Activated CD8-positive, alpha-beta memory T cell treated with anti-CD3 and anti-CD28 coated beads for 1 hour (primary cell): ENCODE measurements around the gene LRP1.

Experiments used
- DNase-seq, 2 donors: peaks; one replicate each; pipeline ENCODE4 v3.0.0-alpha.2; 2020; ENCODE audit warnings: low read depth in 1 of 2; ENCODE audit errors: extremely low read depth in 1 of 2

The LRP1 gene

DNA sequence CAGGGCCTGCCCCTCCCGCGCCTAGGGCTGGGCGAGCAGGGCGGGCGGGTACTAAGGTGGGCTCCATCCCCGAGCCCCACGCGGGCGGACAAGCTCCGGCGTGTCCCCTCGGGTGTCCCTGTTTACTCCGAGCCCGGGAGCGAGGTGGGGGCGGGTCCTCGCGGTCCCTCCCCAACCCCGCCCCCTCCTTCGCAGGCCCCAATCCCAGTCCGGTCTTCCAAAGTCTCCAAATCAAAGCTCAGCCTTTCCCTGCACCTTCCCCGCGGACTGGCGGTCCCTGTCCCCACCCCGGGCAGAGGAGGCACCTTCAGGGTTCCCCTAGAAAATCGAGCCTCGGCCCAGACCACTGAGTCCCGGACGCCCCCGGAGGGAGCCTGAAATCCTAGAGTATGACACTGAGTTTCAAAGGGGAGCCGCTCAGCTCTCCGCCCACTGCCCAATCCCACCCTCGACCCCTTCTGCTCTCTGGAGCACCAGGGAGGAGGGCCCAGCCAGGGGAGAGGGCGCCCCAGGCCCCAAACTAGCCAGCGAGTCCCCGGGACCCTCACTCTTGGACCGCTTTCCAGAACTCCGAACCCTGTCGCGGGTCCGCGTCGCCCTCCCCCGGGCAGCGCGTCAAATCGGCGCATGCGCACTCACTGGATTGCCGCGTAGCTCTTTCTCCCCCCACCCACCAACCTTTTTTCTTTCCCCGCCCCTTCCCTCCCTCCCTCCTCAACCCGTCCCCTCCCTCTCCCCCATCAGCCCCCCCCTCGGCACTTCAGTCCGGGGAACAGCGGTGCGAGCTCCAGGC is at the start of gene LRP1:
Gene LRP1 (plus strand): TSS at position 758 of the 793 bp plus-strand sequence. CDS start 482 bp downstream, outside the sequence.
- DNase-seq: peak; percentile 38 to 63

DNA sequence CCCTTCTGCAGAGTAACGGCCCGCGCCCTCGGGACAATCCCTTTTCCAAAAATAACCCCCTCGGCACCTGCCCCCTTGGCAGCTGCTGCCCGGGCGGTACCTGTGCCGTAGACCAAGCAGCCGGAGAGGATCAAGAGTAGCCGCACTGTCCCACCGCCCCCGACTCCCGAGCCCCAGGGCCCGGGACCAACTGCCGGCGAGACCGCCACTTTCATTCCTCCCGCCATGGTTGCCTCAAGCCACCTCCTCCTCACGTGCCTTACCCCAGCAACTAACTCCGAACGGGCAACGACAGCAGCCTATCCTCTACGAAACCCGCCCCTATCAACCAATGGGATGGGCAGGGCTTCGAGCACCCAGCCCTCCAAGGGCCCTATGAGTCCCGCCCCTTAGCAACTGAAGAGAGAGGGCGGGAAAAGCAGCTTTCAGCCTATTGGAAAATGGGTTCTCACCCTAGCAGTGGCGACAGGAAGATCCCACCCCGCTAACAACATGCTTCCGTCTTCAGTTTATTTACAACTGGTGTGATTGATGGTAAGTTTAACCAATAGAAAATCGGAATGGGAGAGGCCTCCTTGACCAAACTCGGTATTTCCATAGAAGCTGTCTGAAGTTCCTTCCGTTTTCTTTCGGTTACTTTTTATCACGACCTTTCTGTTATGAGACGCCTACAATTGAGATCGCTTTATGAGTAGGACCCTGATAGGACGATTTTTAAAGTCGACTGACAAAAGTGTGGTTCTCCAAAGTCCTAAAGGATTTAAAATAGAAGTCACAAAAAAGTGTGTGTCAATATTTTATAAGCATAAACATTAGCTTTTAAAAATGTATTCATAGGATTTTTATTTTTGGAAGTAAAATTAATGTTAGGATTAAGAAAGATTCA is 49.5 kb upstream of the LRP1 start, which contains the start of gene NEMP1:
Gene NEMP1 (minus strand): TSS at position 273 of the 886 bp plus-strand sequence. CDS start 46 bp downstream, at position 227.
- peak; percentile 84 to 90 for DNase-seq

DNA sequence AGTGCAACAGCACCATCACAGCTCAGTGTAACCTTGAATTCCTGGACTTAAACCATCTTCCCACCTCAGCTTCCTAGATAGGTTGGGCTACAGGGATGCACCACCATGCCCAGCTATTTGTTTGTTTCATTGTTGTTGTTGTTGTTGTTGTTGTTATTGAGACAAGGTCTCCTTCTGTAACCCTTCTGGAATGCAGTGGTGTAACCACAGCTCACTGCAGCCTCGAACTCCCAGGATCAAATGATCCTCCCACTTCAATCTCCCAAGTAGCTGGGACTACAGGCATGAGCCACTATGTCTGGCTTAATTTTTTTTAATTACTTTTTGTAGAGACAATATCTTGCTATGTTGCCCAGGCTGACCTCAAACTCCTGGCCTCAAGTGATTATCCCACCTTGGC is 48.5 kb upstream of the LRP1 start:
- no peak for DNase-seq

DNA sequence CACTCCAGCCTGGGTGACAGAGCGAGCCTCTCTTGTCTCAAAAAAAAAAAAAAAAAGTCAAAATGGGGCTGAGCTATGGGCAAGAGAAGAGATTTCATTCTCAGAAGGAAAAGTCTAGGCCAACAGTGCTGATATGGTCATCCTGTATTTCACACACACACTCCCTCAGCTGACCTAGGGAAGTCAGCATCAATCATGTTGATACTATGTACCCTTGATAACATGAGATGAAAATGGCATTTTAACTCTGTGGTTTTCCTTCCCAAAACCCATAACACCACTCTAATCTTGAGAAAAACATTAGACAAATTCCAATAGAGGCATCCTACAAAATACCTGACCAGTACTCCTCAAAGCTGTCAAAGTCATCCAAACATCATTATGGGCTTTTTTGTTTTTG is 47.4 kb upstream of the LRP1 start:
- DNase-seq: no peak

DNA sequence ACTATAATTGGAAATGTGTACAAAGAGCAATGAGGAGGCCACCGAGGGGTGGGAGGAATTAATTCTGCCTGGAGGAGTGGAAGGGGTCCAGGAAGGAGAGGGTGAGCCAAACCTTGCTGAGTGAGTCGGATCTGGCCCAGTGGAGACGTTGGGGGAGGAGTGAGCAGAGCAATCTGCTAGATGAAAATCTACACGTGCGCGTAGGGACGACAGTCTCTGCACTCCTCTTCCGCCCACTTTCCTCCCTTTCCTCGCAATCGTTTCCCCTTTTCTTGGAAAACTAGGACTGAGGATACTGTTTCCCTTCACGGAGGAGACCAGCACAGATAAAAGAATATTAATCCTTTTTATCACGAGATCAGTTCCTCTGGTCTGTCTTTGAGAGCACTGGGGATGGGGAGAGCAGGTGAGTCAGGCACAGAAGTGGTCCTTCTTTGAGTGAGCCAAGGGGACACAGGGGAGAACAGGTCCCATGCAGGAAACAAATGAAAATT is 42.2 kb upstream of the LRP1 start:
- no peak for DNase-seq

DNA sequence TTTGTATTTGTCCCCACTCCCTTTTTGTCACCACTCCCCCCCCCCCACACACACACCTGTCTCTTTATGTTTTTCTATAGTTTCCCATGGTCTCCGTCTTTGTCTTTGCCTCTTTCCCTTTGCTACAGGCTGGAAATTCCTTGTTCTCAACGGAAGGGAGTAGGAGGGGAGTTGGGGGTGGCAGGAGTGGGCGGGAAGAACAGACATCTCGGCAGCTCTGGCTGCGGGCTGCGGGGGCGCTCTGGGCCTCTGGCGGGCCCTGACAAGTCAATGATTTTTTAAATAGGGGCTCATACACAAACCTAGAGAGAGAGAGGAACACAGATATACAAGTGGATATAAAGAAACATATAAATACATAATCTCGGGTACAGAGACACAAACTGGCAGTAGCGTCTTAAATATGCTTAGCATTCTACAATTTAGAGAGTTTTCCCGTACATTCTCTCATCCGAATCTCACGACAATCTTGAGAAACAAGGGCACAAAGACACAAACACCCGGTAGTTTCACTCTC is 41.7 kb upstream of the LRP1 start:
- peak in 1 of 2 donors; percentile 41 for DNase-seq

DNA sequence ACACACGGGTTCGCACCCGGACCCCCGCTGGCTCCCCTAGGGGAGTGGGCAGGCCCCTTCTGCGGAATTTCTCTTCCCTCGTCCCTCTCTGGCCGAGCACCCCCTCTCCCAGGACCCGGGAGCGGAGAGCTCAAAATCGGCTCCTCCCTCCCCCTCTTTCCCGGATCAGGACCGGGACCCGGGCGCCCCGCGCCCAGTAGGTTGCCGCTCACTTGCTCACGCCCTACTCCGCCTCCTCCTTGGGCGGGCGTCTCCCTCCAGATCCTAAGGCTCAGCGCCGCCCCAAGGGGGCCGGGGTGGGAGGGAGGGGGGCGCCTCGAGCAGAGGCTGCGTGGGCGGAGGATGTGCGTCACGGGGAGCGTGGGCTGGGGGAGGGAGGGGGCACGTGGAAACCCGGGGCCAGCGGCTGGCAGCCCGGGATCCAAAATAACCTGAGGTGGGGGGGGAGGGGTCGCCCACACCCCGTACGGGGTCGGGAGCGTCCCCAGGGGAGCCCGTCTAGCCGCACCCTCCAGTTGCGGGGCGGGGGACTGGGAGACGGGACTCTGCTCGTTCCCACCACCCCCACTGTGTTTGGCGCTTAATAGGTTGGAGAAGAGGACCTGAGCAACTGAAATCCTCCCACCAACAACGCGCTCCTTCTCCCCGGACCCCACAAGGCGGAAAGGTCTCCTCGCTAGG is 41.1 kb upstream of the LRP1 start:
- DNase-seq: peak; percentile 93 to 95

DNA sequence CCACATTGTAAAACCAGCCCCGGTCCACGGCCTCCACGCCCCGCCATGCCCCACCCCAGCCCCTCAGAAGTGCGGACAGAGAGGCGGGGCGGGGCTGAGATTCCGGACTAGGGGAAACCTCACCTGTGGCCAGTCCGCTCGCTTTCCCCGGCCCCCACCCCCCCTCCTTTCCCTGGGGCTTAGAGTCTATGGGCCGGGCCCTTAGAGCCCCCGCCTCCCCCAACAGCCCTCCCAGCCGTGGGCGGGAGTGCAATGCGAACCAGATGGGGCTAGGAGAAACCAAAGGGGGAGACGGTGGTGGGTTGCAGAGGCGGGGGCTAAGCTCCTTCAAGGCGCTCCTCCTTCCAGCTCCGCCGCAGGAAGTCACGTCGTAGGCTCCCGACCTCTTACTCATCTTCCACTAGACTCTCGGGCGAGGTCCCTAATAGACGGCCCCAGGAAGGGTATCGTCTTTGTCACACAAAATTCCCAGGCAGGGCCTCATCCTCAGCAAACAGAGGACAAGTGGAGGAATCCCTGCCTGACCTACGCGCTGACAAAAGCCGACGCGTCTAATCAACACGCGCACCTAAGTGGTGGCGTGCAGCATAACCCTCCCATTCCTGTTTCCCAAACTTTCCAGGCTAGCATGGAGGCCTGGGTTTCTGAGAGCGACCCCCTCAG is 40.5 kb upstream of the LRP1 start:
- DNase-seq: peak; percentile 64 to 73

DNA sequence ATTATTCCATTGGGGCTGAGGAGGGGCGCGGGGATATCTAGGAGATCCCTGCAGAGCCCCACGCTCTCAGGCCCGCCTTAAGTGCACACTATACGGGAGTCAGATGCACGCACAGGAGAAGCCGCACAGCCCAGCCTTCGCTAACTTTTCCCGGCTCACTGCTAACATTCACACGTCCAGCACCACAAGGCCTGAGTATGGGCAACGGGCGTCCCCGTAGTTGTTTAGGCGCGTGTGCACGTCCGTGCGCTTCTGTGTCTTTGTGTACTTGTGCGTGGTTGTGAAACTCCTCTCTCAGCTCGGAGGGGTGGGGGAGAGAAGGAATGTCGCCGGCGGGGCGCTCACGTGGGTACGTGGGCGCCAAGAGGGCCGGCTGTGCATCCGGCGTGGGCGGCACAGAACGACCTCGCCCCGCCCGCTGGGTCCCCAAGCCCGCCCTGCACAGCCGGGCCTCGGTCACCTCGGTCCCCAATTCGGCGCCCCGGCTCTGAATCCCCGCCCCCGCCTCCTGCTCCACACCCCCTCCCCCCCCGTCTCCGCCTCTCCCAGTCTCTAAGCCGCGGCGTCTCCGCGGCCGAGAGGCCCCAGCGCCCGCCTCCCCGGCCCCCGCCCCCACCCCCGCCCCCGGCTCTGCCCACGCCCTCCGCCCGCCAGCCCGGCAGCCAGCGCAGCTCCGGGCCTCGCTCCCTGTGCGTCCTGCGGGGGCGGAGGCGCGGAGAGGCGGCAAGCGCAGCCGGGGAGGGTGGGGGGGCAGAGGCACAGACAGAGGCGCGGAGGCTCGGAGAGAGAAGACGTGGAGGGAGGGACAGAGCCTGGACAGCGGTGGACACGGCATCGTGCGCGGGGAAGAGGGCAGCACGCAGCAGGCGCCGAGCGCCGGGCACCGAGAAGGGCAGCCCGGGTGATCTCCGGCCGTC is 39.7 kb upstream of the LRP1 start, which contains the start of gene NAB2:
Gene NAB2 (plus strand): TSS at position 761 of the 917 bp plus-strand sequence. CDS start 158 bp downstream, outside the sequence.
- peak; percentile 89 to 91 for DNase-seq

DNA sequence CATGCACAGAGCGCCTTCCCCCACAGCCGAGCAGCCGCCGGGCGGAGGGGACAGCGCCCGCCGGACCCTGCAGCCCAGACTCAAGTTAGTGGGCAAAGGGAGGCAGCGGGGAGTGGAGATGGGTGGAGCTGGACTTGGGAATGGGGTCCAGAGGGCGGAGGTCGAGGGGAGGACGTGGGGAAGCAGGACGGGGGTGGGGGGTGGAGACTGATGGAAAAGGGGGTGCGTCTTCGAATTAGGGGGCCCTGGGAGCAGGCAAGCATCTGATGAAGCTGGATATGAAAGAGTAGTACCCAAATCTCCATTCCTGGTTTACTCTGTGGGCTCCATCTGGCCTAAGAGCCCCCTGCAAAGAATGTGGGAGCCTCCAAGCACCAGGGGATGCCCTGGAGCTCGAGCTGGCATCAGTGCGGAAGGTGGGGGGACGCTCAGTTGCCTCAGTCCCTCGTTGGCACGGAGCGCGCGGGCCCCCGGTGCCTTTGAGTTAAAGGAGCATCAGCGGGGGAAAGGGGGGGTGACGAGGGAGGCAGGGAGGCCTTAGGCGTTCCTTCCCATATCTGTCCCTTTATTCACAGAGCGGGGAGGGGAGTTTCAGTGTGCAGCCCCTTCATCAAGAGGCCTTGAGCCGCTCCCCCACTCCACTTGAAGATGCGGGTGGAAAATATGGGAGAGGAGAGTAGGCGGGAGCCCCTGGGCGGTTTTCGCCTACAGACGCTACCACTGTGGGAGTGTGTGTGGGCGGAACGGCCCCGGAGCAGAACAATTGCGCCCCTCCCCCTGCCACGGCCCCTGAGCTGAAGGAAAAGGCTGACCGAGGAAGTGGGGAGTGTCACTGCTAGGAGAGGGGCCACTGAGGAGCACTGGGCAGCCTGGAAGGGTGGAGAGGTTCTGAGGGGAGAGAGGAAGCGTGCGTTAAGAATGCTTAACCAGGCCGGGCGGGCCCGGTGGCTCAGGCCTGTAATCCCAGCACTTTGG is 38.7 kb upstream of the LRP1 start:
- DNase-seq: peak in 1 of 2 donors; percentile 39

DNA sequence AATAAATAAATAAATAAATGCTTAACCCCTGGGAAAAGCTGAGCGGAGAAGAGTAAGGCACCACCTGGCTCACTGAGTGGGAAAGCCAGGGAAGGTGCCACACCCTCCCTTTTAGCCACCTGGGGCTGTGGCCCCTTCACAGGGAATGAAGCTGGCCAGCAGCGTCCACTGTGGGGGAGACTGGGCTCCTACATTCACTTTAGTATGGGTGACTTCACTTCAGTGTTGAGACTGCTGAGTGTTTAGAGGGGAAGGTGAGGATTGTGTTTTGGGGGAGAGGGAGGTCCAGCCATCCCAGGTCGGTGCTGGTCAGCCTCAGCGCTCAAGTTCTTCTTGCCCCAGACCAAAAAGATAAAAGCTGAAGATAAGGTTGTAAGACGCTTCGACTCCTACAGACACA is 37.8 kb upstream of the LRP1 start:
- no peak for DNase-seq

DNA sequence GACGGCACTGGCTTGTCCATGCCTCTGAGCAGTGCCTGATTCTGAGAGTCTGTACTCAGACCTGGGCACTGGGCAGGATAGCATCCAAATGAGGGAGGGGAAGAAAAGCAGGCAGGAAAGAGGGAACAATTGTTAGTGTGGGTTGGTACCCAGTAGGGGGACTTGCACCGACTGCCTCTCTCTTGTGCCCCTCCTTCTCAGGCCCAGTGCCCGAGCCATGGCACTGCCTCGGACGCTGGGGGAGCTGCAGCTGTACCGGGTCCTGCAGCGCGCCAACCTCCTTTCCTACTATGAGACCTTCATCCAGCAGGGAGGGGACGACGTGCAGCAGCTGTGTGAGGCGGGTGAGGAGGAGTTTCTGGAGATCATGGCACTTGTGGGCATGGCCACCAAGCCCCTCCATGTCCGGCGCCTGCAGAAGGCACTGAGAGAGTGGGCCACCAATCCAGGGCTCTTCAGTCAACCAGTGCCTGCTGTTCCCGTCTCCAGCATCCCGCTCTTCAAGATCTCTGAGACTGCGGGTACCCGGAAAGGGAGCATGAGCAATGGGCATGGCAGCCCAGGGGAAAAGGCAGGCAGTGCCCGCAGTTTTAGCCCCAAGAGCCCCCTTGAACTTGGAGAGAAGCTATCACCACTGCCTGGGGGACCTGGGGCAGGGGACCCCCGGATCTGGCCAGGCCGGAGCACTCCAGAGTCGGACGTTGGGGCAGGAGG is 37.2 kb upstream of the LRP1 start:
- no peak for DNase-seq

DNA sequence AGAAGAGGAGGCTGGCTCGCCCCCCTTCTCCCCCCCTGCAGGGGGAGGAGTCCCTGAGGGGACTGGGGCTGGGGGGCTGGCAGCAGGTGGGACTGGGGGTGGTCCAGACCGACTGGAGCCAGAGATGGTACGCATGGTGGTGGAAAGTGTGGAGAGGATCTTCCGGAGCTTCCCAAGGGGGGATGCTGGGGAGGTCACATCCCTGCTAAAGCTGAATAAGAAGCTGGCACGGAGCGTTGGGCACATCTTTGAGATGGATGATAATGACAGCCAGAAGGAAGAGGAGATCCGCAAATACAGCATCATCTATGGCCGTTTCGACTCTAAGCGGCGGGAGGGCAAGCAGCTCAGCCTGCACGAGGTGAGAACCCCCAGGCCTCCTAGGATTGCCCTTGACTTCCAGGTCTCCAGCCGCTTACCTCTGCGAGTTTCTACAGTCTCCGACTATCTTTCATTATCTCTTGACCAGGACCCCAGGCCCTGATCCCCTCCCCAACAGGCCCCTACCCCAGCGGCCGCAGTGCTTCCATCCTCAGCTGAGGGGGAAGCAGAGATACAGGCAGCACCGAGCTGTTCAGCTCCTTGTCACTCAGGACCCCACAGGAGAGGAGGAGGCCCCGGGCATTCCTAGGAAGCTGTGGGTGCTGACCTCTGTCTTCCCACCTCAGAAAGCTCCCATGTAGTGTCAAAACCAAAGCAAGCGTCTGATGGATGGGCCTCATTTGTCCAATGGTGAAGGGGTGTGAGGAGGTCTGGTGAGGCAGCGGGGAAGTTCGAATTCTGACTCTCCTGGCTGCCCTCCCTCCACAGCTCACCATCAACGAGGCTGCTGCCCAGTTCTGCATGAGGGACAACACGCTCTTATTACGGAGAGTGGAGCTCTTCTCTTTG is 36.4 kb upstream of the LRP1 start:
- no peak for DNase-seq

DNA sequence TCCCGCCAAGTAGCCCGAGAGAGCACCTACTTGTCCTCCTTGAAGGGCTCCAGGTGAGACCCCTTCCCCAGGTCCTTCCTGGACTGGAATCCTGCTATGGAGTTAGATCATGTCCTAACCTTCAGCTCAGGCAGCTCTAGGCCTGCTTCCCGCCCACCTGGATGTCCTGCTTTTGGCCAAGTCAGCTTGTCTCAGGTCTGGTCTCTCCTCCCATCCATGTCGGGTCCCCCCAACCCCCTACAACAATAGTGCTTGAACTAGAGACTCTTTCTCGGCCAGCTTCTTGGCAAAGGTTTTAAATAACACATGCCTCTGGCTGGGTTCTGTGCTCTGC is 35.8 kb upstream of the LRP1 start:
- no peak for DNase-seq

DNA sequence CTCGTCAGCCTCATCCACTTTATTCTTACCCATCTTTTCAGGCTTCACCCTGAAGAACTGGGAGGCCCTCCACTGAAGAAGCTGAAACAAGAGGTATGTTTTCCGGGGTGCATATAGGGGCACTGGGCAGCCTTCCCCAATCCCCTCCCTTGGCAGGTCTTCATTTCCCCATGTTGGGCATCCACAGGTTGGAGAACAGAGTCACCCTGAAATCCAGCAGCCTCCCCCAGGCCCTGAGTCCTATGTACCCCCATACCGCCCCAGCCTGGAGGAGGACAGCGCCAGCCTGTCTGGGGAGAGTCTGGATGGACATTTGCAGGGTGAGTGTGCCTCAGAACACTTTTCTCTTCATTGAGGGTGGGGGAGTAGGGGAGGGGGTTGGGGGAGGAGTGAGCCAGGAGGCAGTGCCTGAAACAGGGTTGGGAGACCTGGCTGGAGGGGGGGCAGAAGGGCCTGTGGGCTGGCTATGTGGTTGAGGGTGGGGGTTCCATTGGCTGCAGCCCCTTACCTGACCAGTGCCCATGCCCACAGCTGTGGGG is 35.3 kb upstream of the LRP1 start:
- no peak for DNase-seq
